ENCODE results near the gene ALKBH4. TPM values are rescaled to one million over a fixed set of nuclear protein-coding genes. Genes with fewer than 3 reads are reported as not detected.

The ALKBH4 gene
- total RNA-seq, 1 experiment from 2014 or later: 13.8 TPM

DNA sequence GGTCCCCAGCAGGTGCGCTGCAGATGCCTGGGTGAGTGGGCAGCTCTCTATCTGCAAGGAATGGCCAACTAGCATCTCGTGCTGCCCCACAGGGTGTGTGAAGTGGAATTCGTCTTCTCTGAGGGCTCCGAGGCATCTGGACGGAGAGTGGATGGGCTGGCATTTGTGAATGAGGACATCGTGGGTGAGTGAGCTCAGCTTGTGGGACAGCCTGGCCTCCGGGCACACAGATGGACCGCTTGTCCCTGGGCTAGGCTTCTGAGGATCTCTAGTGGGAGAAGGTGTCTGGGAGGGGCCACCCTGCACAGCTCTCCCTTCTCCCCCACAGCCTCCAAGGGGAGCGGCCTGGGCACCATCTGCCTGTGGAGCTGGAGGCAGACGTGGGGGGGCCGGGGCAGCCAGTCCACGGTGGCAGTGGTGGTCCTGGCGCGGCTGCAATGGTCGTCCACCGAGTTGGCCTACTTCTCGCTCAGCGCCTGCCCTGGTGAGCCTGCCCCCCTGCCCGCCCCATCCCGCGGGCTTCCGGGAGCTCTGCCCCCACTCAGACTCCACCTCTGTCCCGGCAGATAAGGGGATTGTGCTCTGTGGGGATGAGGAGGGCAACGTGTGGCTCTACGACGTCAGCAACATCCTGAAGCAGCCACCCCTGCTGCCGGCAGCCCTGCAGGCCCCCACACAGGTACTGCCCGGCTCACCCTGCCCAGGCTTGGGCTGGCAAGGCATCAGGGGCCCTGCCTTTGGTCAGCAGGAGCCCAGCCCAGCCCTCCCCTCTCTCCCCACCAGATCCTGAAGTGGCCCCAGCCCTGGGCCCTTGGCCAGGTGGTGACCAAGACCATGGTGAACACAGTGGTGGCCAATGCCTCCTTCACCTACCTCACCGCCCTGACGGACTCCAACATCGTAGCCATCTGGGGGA lies 7.7 kb upstream of the ALKBH4 start:
- Mint-ChIP-seq H3K4me1 (ENCODE audit: low read depth, unreplicated experiment) (no peaks in the 10 kb centered on the region), H3K27me3 (ENCODE audit: insufficient read depth, unreplicated experiment) (no peaks in the 10 kb centered on the region), H3K27ac (ENCODE audit: unreplicated experiment) (no peak overlapping the region), H3K4me3 (ENCODE audit: unreplicated experiment) (no peak overlapping the region), H3K36me3 (ENCODE audit: insufficient read depth, unreplicated experiment) (peaks cover 40% of the 10 kb centered on the region), H3K9me3 (ENCODE audit: unreplicated experiment) (no peaks in the 10 kb centered on the region)
- no peaks in the 10 kb centered on the region for H3K36me3 ChIP-seq (ENCODE audit: control insufficient read depth, insufficient read depth, low read length)
- H3K27me3 ChIP-seq (replicated peaks; ENCODE audit: control insufficient read depth, insufficient read depth, low read length): no peaks in the 10 kb centered on the region
- ChIA-PET CTCF (interaction anchor here (0.6 kb wide), 1 partner anchor 323 kb away, joined by 4 read pairs; no protein-coding TSS in a partner anchor), POLR2A (interaction anchor here (0.6 kb wide), 2 partner anchors 9 to 33 kb away, joined by 4 to 7 read pairs; no protein-coding TSS in a partner anchor)
- DNase-seq: peak in 1 of 2 experiments; percentile 30
- H3K4me3 ChIP-seq (ENCODE audit: low read depth, low read length): no peak overlapping the region
- H3K9me3 ChIP-seq: no peaks in the 10 kb centered on the region
- H3K4me1 ChIP-seq: no peaks in the 10 kb centered on the region
- TF ChIP-seq, protein P1, sequence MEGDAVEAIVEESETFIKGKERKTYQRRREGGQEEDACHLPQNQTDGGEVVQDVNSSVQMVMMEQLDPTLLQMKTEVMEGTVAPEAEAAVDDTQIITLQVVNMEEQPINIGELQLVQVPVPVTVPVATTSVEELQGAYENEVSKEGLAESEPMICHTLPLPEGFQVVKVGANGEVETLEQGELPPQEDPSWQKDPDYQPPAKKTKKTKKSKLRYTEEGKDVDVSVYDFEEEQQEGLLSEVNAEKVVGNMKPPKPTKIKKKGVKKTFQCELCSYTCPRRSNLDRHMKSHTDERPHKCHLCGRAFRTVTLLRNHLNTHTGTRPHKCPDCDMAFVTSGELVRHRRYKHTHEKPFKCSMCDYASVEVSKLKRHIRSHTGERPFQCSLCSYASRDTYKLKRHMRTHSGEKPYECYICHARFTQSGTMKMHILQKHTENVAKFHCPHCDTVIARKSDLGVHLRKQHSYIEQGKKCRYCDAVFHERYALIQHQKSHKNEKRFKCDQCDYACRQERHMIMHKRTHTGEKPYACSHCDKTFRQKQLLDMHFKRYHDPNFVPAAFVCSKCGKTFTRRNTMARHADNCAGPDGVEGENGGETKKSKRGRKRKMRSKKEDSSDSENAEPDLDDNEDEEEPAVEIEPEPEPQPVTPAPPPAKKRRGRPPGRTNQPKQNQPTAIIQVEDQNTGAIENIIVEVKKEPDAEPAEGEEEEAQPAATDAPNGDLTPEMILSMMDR (IDR thresholded peaks at IDR 0.05; ENCODE audit: insufficient read depth in 1 of 2, low read depth in 1 of 2, low read length in 1 of 2, severe bottlenecking in 1 of 2, unreplicated experiment in 1 of 2): no peak
- intact Hi-C loops (cut with micrococcal nuclease; ENCODE audit: unreplicated experiment): no loop called here
- BruUV-seq (replicated peaks): TSS peak; percentile 21

GRCh38 chr7:102471791-102472125 lies 7.1 kb upstream of the ALKBH4 start:
- no peaks in the 10 kb centered on the region for H3K27me3 Mint-ChIP-seq (ENCODE audit: insufficient read depth, unreplicated experiment)
- BruUV-seq (replicated peaks): no TSS peak
- peaks cover 41% of the 10 kb centered on the region for H3K36me3 Mint-ChIP-seq (ENCODE audit: insufficient read depth, unreplicated experiment)
- H3K27me3 ChIP-seq (replicated peaks; ENCODE audit: control insufficient read depth, insufficient read depth, low read length): no peaks in the 10 kb centered on the region
- intact Hi-C loops (cut with micrococcal nuclease; ENCODE audit: unreplicated experiment): no loop called here
- H3K27ac Mint-ChIP-seq (ENCODE audit: unreplicated experiment): no peak overlapping the region
- DNase-seq: peak in 1 of 2 experiments; percentile 31
- ChIA-PET POLR2A (no interaction called here), CTCF (no interaction called here)
- H3K4me1 Mint-ChIP-seq (ENCODE audit: low read depth, unreplicated experiment): no peaks in the 10 kb centered on the region
- H3K4me3 Mint-ChIP-seq (ENCODE audit: unreplicated experiment): no peak overlapping the region
- H3K9me3 Mint-ChIP-seq (ENCODE audit: unreplicated experiment): no peaks in the 10 kb centered on the region
- no peaks in the 10 kb centered on the region for H3K9me3 ChIP-seq
- TF ChIP-seq, protein P1 (IDR thresholded peaks at IDR 0.05; ENCODE audit: insufficient read depth in 1 of 2, low read depth in 1 of 2, low read length in 1 of 2, severe bottlenecking in 1 of 2, unreplicated experiment in 1 of 2): no peak
- no peaks in the 10 kb centered on the region for H3K4me1 ChIP-seq
- H3K4me3 ChIP-seq (ENCODE audit: low read depth, low read length): no peak overlapping the region
- no peaks in the 10 kb centered on the region; the same call in 1 of the 2 replicates for H3K36me3 ChIP-seq (ENCODE audit: control insufficient read depth, insufficient read depth, low read length)

DNA sequence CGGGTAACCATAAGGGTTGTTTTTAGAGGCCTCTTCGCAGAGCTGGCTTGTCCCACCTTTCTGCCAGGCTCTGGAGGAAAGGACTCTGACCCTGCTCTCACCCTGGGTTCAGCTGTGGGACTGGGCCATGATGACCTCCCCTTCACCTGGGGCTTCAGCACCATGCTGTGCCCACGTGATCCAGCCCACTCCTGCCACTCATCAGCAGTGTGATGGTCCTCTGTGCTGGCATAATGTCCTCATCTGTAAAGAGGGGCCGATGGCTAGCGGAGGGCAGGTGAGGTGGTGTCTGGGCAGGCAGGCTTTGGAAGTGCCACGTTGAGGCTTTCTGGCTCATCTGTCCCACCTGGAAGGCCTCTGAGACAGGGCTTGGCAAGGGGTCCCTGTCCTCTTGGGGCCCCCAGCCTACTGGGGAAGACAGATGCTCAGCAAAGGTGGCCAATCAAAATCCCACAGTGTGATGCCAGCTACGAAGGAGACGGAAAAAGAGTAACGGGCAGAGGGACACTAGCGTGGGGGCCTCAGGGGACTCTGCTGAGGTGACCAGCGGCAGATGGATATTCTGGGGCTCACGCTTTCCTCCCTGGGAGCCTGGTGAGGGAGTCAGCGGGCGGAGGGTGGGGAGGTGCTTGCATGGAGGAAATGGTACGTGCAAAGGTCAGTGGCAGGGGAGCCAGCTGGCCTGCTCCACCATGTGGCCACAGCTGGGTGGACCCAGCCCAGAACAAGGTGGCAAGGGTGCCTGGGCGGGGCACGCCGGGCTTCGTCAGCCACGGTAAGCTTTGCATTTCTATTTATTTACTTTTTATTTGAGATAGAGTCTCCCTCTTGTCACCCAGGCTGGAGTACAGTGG lies 5.5 kb upstream of the ALKBH4 start:
- CTCF ChIA-PET: no interaction called here
- no TSS peak for BruUV-seq (replicated peaks)
- peaks cover 5% of the 10 kb centered on the region; the same call in 1 of the 2 replicates for H3K4me1 ChIP-seq
- H3K9me3 ChIP-seq: no peaks in the 10 kb centered on the region
- H3K4me3 Mint-ChIP-seq (ENCODE audit: unreplicated experiment): no peak overlapping the region
- POLR2A ChIA-PET: no interaction called here
- H3K9me3 Mint-ChIP-seq (ENCODE audit: unreplicated experiment): no peaks in the 10 kb centered on the region
- H3K27me3 ChIP-seq (replicated peaks; ENCODE audit: control insufficient read depth, insufficient read depth, low read length): no peaks in the 10 kb centered on the region
- H3K36me3 Mint-ChIP-seq (ENCODE audit: insufficient read depth, unreplicated experiment): peaks cover 45% of the 10 kb centered on the region
- peak in 1 of 2 experiments; percentile 33 for DNase-seq
- no peak overlapping the region for H3K27ac Mint-ChIP-seq (ENCODE audit: unreplicated experiment)
- no peaks in the 10 kb centered on the region for H3K4me1 Mint-ChIP-seq (ENCODE audit: low read depth, unreplicated experiment)
- TF ChIP-seq, protein P1 (IDR thresholded peaks at IDR 0.05; ENCODE audit: insufficient read depth in 1 of 2, low read depth in 1 of 2, low read length in 1 of 2, severe bottlenecking in 1 of 2, unreplicated experiment in 1 of 2): no peak
- no peaks in the 10 kb centered on the region; the same call in 1 of the 2 replicates for H3K36me3 ChIP-seq (ENCODE audit: control insufficient read depth, insufficient read depth, low read length)
- H3K27me3 Mint-ChIP-seq (ENCODE audit: insufficient read depth, unreplicated experiment): no peaks in the 10 kb centered on the region
- H3K4me3 ChIP-seq (ENCODE audit: low read depth, low read length): no peak overlapping the region
- intact Hi-C loops (cut with micrococcal nuclease; ENCODE audit: unreplicated experiment): no loop called here

Measured in Caco-2 (cell line).